HuH-7 (cell line): ENCODE data around the gene ADAMTSL5.

Source experiments
- DNase-seq: peaks from one replicate; pipeline ENCODE4 v3.0.0; 2011; ENCODE audit warnings: low spot score

Gene ADAMTSL5

DNA sequence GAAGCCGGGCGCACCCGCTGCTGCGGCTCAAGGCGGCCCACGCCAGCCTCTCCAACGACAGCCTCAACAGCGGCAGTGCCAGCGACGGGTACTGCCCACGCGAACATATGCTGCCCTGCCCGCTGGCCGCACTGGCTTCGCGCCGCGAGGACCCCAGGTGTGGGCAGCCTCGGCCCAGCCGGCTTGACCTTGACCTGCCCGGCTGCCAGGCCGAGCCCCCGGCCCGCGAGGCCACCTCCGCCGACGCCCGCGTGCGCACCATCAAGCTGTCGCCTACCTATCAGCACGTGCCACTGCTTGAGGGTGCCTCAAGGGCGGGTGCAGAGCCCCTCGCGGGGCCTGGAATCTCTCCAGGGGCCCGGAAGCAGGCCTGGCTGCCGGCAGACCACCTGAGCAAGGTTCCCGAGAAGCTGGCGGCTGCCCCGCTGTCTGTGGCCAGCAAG lies 46.8 kb downstream of the ADAMTSL5 start:
- no peak for DNase-seq

DNA sequence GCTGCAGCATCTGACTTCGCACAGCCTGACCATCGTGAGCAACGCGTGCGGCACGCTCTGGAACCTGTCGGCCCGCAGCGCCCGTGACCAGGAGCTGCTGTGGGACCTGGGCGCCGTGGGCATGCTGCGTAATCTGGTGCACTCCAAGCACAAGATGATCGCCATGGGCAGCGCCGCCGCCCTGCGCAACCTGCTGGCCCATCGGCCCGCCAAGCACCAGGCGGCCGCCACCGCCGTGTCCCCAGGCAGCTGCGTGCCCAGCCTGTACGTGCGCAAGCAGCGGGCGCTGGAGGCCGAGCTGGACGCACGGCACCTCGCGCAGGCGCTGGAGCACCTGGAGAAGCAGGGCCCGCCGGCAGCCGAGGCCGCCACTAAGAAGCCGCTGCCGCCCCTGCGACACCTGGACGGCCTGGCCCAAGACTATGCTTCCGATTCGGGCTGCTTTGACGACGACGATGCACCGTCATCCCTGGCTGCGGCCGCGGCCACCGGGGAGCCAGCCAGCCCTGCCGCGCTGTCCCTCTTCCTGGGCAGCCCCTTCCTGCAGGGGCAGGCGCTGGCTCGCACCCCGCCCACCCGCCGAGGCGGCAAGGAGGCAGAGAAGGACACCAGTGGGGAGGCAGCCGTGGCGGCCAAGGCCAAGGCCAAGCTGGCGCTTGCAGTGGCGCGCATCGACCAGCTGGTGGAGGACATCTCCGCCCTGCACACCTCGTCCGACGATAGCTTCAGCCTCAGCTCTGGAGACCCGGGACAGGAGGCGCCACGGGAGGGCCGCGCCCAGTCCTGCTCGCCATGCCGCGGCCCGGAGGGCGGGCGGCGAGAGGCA lies 47.4 kb downstream of the ADAMTSL5 start:
- DNase-seq, result no peak

DNA sequence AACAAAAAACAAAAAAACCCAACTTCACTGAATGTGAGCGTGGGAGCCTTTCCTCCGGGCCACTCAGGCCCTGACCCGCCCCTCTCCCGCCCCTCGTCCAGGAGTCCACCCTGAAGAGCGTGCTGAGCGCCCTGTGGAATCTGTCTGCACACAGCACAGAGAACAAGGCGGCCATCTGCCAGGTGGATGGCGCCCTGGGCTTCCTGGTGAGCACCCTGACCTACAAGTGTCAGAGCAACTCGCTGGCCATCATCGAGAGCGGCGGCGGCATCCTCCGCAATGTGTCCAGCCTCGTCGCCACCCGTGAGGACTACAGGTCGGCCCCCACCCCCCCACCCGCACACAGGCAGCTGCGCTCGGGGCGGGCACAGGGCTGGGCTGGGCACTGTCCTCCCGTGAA lies 51.0 kb downstream of the ADAMTSL5 start:
- no peak for DNase-seq

DNA sequence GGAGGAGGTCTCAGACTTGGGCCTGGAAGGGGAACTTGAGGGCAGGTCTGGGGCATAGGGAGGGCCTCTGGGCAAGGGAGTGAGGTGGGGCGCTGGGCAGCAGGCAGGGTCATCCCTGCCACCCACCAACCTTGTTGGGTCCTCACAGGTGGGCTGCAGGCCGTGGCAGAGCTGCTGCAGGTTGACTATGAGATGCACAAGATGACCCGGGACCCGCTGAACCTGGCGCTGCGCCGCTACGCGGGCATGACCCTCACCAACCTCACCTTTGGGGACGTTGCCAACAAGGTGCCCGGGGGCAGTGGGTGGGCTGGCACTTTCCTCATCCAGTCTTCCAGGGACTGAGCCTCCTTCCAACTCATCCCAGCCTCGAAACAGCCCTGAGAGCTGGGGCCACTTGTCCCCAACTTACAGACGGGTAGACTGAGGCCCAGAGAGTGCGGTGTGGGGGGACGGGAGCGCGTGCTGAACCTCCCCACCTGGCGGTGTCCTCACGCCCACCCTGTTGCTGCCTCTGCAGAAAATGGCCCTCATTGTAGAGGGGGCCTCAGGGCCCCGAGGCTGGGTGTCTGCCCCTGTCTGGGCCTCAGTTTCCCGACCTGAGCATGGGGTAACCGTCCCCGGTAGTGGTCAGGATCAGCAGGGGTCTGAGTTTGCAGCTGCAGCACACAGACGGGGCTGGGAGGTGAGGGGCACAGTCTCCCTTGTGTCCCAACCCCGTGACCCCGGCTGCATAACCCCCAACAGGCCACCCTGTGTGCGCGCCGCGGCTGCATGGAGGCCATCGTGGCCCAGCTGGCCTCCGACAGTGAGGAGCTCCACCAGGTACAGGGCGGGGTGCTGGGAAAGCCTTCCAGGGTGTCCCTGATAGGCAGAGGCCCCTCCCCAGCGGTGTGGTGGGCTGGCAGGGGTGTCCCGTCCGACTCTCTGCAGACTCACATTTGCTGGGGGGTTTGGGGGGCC lies 52.5 kb downstream of the ADAMTSL5 start:
- no peak for DNase-seq

DNA sequence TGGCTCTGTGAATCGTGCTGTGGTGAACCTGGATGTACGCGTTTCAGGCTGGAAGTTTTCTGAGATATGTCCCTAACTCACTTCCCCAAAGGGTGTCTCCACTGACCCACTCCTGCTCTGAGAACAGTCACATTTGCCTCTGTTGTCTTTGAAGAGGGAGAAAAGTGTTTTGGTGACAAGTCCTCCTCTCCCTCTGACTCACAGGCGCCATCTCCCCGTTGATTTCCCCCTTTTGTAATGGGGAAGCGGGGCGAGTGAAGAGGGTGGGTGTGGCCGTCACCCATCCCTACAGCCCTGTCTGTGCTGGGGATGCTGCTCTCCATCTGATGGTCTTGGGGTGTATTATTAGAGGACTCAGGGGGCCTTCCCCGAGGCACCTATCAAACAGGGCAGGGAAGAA lies 53.3 kb downstream of the ADAMTSL5 start:
- no peak for DNase-seq

DNA sequence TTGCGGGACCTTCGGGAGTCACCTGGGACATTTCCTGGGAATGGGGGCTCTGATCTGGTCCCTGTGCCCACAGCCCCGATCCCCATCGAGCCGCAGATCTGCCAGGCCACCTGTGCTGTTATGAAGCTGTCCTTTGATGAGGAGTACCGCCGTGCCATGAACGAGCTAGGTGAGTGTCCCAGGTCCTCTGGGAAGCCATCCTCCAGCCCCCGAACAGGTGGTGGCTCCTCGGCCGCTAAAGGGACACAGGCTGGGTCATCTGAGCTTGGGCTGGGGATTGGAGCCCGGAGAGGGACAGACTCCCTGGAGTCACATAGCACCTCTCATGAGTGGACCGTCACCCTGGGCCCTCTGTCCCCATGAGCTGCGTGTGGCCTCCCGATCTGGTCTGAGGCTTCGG lies 54.9 kb downstream of the ADAMTSL5 start:
- DNase-seq, result no peak

DNA sequence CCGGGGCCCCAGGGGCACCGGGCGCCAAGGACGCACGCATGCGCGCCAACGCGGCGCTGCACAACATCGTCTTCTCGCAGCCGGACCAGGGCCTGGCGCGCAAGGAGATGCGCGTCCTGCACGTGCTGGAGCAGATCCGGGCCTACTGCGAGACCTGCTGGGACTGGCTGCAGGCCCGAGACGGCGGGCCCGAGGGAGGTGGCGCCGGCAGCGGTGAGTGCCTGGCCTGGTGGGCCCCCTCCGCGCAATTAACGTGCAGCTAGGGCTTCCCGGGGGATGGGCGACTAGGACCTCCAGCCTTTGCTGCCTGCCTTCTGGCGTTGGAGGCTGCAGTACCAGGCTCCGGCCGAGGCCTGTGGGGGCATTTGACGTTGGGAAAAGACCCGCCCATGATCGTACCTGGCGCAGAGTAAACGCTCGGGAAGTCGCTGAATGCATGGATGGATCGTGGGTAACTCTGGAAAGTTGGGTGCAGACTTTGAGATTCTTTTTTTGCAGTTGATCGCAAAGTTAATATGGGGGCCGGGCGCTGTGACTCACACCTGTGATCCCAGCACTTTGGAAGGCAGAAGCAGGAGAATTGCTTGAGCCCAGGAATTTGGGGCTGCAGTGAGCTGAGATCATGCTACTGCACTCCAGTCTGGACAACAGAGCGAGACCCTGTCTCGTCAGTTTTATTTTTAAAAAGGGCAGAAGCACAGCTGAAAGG lies 55.6 kb downstream of the ADAMTSL5 start:
- DNase-seq, result no peak

DNA sequence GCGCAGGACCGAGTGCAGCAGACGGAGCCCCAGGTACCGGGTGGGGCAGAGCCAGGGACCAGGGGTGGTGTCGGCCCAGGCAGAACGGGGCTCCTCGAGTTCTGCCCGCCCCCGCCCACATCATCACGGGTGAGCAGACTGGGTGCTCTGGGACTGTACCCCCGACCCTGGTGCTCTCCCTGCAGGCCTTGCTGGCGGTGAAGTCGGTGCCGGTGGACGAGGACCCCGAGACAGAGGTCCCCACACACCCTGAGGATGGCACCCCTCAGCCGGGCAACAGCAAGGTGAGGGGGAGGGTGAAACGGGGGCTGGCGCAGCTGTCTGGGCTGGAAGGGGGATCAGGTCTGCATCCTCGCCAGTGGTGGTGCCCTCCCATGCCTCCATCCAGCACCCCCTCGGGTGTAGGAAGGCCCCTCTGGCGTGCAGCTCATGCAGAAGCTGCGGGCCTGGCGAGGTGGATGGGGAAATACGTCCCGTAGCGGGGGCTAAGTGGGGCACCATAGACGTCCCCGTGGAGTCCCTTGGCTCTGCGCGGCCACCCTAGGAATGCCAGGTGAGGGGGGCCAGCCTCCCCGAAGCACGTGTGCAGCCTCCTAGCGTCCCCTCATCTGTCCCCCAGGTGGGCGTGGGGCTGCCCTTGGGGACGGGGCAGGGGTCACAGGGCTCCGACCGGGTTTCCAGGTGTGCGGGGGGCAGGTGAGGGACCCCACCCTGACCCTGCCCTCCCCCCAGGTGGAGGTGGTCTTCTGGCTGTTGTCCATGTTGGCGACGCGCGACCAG lies 56.5 kb downstream of the ADAMTSL5 start:
- DNase-seq, result no peak

DNA sequence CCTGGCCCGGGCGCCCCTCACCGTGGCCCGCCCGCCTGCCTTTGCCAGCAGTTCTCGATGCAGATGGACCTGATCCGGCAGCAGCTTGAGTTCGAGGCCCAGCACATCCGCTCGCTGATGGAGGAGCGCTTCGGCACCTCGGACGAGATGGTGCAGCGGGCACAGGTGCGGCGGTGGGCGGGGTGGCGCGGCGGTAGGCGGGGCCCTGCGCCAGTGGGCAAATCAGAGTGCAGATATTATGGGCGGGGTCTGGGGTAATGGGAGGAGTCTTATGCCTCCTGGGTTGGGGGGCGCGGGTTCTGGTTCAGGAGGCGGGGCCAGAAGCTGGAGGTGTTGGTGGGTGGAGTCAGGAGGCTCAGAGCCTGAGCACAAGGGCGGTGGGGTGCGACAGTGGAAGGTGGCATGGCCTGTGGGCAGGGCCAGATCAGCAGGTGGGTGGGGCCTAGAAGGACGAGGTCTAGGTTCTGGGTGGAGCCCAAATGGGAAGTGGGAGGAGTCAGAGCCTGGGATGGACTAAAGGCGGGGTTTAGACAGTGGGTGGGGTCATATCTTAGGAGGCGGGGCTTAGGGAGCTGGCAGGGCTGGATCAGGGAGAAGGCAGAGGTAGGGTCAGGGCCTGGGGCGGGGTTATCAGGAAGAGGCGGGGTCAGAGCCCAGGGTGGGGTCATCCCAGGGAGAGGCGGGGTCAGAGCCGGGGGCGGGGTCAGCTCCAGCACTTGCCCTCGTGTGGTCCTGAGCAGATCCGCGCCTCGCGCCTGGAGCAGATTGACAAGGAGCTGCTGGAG lies 57.3 kb downstream of the ADAMTSL5 start:
- peak; percentile 77 for DNase-seq
